A549 (cell line): Measurements from ENCODE around the gene ATP11A.

Experiments used
- CTCF ChIP-seq: fragments of >200 bp; sonication (Bioruptor Twin); formaldehyde crosslinking; IDR thresholded peaks from 3 replicates; pipeline ENCODE4 v1.5.1; 2016
- FOSL2 ChIP-seq, 2 experiments: fragments of 450-650 bp in 1 of 2; fragments of >200 bp in 1 of 2; sonication (Bioruptor Twin) in 1 of 2; formaldehyde crosslinking; IDR thresholded peaks; 2 replicates each; pipeline versions ENCODE4 v1.5.0 to v1.6.1; 2016 to 2020; ENCODE audit warnings: mild to moderate bottlenecking in 1 of 2, moderate library complexity in 1 of 2
- HOXA7 ChIP-seq: fragments of 250-450 bp; sonication (Bioruptor Pico); IDR thresholded peaks from 2 replicates; pipeline ENCODE4 v1.5.0; 2020; ENCODE audit warnings: mild to moderate bottlenecking, moderate library complexity
- POLR2A ChIP-seq: IDR thresholded peaks from 2 replicates; pipeline ENCODE4 v1.6.1; 2012; ENCODE audit warnings: mild to moderate bottlenecking, low read length
- REST ChIP-seq: fragments of 200-600 bp; sonication (generic); IDR thresholded peaks from 2 replicates; pipeline ENCODE4 v1.6.1; 2016; ENCODE audit warnings: antibody characterized with exemption, mild to moderate bottlenecking, moderate library complexity
- ZC3H11A ChIP-seq: fragments of 450-650 bp; IDR thresholded peaks from 2 replicates; pipeline ENCODE4 v1.6.1; 2014; ENCODE audit warnings: antibody characterized with exemption, mild to moderate bottlenecking

- TF ChIP-seq CTCF (no peak), REST (no peak), FOSL2 (IDR thresholded peaks at IDR 0.05) (no peak), FOSL2 (CRISPR knock-in tag; IDR thresholded peaks at IDR 0.05) (no peak), HOXA7 (no peak), ZC3H11A (no peak), POLR2A (no peak)
Measured at GRCh38 chr13:112926993-112927392, 237.2 kb downstream of the ATP11A start.
